GM11168 (cell line): Measurements from ENCODE around the gene TBXAS1.

ENCODE experiments used
- in situ Hi-C: fragments of 300-500 bp; cut with MboI; formaldehyde crosslinking; loops from one replicate; pipeline ENCODE4 v1.12.0; 2022; ENCODE audit warnings: low sequenced_read_pairs; ENCODE audit not compliant: unreplicated experiment

The TBXAS1 gene

DNA sequence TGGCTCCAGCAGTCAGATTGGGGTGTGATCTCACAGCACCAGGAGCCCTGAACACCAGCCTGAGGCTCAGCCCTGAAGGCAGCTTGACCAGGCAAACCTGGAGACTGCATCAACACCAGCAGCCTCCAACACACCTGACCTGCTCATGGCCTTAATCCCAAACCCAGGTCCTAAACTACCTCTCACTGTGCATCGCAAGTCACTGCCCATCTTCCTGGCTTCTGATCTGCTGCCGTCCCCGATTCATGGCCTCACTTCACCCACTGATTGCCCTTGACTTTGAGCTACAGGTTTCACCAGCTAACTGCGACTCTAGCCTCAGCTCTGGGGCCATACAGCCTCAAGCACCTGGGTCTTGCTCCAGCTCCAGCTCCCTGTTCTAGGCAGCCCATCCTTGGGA lies 184.6 kb downstream of the TBXAS1 start:
- in situ Hi-C loops = no loop called here

DNA sequence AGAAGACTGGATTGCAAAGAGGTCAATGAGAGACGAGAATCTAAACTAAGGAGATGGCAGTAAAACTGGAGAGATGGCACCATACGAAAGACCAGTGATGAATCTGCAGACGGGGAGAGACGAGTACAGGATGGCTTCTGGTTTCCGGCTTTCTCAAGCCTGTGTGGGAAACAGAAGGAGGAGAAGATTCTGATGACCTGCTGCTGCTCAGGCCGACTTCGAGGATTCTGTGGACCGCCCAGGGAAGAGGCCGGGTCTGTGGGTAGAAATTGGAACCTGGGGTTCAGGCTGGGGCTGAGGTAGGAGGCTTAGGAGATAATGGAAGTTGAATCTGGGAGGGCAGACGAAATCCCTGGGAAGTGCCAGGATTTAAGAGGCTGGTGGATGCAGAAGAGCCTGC lies 185.1 kb downstream of the TBXAS1 start:
- in situ Hi-C loops = no loop called here

DNA sequence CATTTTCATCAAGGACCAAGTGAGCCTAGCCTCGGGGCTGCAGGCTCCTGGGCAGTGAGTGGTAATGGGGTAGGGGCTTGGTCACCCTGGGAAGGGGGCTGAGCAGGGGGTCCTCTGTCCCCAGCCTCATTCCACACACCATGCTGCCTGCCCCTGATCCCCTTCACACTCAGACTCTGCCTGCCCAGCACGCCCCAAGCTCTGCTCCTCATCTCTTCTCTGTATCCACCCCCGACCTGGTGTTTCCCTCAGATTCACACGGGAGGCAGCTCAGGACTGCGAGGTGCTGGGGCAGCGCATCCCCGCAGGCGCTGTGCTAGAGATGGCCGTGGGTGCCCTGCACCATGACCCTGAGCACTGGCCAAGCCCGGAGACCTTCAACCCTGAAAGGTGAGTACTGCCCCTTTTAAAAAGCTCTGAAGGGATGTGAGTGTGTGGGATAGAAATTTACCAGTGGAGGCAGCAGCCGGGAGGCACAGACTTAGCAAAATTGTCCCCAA lies 186.5 kb downstream of the TBXAS1 start:
- in situ Hi-C loops = no loop called here

DNA sequence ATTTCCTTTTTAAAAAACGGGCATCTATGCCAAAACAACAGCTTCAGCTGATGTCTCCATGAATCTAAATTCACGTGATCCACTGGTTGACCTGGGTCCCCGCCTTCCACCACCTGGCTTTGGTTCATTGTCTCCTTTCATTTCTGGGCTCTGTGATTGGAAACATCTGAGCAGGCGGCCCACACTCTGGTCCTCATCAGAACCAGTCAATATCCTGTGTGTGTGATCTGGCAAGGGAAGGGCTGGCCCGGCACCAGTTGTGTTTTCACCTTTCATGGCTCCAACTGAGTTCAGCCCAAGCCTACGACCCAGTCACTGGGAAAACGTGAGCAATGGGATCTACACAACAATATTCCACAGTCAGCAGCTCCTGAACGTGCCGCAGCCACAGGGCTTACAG lies 187.5 kb downstream of the TBXAS1 start:
- in situ Hi-C loops = no loop called here

DNA sequence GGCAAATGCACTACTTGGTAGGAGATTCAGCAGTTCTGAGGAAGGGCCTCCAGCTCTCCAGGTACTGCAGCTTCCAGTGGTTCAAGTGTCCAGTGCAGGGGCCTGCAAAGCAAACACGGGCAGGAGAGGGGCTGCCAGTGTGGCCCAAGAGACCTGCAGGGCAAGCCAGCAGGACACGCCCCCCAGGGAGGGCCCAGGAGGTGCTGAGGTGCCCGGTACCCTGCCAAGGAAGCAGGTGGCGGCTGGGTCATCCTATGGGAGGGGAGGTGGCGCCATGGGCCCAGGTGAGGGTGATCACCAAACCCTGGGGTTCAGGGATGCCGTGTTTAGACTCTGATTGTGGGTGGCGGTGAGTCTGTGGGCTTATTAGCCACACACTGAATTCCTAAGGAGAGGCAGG lies 188.0 kb downstream of the TBXAS1 start:
- in situ Hi-C loops = no loop called here

DNA sequence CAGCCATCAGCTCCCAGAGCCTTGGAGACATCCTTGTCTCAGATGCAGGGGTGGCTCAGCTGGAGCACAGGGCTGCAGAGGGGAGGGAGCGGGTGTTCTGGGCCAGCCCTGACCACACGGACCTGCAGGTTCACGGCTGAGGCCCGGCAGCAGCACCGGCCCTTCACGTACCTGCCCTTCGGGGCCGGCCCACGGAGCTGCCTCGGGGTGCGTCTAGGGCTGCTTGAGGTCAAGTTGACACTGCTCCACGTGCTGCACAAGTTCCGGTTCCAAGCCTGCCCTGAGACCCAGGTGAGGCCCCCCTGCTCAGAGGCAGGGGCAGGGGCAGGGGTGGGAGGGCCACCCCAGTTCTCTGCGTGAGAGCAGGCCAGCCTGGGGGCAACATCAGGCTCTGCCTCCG lies 188.5 kb downstream of the TBXAS1 start:
- in situ Hi-C loops = no loop called here

DNA sequence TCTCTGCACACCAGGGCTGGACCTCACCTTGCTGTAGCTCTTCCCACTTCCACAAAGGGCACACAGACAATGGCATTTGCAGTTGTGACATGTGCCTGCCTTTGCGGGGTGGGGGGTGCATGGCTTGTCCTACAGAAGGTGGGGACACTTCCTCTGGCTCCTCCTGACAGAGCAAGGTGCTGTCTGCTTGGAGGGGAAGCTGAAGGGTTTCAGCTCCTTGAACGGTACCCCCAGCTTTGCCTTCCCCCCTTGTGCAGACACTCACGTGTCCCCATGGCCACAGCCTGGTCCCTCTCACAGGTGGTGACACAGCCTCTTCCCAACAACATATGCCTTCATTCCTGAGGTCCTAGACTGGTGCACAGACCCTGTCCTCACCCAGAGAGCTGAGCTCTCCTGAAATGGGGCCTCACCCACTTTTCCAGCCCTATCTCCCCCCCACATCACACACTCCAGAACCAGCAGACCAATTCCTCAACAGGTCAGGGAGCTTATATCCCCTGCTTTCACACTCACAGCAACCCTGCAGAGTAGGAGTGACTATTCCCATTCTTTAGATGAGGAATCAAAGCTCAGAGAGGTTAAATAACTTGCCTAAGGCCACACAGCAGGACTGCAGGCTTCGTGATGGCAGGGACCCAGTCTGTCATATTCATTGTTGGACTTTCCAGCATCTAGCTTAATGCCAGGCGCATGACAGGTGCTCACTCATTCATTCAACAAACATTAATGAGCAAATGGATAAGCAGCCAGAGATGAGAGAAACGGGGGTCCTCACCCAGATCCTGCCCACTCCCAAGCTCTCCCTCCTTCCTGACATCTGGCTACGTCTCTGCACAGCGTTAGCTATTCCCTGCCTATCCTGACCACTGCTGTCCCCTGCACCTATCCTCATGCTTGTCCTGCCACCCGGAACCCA lies 189.3 kb downstream of the TBXAS1 start:
- in situ Hi-C loops = no loop called here

DNA sequence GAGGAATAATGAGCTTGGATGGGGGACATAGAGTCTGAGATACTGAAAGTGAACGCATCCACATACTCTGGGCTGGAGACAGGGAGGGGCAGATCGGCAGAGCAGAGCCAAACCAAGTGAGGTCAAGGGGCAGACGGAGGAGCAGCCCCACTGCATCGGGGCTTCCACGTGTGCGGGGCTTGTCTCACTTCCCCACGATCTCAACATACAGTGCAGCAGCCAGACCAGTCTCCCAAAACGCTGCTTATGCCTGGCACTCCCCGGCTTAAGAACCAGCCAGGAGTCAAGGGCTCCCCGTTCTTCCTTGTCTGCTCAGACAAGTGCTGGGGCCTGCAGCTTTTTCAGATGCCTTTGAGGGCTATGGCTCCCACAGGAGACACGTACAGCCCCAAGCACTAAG lies 190.1 kb downstream of the TBXAS1 start:
- in situ Hi-C loops = no loop called here

DNA sequence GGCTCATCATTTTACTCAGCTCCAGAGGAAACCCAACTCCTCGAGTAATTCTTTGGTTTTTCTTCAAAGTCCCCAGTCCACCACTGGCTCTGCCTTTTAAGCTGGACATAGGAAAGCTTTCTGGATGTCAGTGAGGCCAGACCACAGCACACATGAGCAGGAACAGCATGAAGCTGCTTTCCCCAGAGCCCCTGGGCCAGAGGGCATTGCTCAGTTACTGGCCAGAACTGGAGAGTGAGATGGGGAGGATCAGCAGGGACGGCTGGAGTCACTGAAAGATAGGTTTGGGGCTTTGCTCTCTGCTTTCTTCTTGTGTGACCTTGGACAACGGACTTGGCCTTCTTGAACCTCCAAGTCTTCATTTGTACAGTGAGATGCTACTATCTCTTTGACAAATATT lies 190.5 kb downstream of the TBXAS1 start:
- in situ Hi-C loops = no loop called here

DNA sequence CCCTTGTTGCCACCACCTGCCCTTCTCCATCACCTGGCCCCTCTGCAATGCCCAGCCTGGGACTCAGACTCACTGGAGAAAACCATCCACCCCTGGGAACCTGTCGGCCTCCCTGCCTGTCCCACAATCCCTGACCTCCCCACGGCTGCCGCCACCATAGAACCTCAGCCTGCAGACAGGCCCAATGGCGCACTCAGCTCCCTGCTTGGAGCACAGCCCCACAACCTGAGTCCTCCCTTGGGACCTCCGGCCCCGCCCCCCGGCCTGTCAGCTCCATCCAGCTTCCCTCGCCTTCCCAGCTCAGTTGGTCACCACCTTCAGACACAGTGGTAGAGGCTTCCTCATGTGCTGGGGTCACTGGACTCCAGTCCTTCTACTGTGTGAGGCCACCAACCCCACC lies 192.5 kb downstream of the TBXAS1 start:
- in situ Hi-C loops = no loop called here

DNA sequence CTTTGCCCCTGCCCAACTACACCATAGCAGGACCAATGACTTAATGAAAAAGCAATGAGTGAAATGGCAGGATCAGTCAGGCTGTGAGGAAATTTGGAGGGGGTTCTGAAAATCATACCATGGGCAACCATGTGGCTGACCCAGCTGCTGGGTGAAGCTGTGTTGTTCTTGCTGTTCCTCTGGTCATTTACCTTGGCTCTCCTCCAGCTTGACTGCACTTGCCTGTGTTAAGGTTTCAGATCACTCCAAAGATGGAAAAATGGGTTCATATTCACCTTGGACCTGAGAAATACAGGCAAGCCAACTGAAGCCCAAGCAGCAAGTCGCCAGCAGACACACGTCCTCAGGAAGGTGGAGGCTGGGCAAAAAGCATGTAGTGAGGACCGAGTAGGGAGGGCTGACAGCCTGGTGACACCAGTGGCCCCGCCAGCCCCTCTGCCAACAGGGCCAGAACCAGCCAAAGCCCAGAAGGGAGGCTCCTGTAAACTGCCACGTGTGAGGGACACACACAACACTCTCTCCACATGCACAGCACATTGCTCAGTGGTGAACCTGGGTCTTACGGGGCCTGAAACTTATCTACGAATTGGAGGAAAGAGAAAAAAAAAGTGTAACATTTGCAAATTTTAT lies 193.6 kb downstream of the TBXAS1 start:
- in situ Hi-C loops = no loop called here

DNA sequence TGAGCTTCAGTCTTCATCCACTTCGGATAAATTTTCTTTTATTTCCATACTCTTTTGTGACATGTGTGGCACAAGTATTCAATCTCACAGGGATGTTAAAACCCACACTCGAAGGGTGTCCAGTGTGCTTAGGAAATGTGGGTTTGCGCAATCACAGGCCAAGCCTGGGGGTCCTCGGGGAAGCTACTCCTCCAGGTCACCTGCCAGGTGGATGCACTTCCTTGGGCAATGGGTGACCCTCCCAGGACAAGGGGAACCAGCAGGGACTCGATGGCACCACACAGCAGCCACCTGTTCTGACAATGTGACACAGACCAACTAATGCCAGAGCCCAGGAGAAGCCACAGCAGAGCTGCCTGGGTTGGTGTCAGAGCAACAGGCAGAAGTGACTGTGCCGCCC lies 194.7 kb downstream of the TBXAS1 start:
- in situ Hi-C loops = no loop called here

DNA sequence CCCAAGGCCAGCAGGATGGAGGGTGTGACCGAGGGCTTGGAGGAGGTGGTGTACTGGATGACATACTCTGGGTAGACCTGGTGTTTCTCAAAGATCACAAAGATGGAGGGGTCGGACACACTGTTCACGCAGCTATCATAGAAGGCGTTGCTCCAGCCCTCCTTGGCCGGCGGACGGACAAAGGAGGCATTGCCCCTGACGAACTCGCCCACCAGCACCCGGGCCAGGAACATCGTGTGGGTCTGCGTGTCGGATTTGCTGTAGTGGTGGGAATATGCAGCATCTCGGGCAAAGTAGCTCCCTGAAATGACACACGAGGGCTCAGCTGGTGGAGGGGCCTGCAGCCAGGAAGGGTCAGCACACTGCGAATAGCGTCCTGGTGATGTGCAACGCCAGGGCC lies 195.5 kb downstream of the TBXAS1 start:
- in situ Hi-C loops = no loop called here

DNA sequence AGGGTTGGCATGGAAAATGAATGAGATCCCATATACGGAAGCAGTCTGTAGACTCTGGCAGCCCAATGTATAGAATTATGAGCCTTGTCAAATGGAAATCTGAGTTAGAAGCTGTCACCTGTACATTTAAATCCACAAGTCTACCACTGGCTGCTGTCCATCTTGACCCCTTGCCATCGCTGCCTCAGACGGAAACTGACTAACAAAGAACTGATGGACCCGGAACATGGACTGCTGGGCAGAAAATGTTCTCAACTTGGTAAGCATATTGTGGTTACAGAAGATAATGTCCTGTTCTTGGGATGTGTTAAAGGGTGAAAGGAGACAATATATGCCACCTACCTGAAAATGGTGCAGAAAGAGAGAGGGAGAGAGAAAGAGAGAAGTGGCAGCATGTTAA lies 196.2 kb downstream of the TBXAS1 start:
- in situ Hi-C loops = no loop called here

DNA sequence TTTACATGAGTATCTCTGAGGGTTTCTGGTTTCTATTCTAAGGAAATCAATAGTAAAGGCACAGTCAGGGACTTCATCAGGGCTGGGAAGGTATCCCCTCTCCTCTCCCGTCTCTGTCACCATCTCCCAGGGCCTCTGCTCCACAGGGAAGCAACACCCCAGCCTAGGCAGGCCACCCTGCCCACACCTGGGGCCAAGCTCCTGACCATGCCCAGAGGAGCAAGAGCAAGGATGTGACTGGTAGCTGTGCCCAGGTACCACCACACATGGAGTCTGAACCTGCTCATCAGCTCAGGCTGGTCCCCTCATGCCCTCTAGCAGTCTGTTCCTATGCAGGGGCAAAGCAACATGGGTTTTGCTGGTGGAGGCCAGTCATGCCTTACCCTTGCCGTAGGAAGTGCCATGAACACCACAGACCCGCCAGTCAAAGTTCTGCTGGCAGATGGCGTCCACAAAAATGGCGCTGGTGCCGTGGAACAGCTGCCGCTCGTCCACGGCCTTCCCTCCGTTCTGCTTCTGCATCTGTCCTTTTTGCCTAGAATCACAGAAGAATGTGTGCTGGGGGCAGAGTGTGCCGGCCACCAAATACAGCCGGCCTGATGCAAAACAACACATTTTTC lies 196.9 kb downstream of the TBXAS1 start:
- in situ Hi-C loops = no loop called here

DNA sequence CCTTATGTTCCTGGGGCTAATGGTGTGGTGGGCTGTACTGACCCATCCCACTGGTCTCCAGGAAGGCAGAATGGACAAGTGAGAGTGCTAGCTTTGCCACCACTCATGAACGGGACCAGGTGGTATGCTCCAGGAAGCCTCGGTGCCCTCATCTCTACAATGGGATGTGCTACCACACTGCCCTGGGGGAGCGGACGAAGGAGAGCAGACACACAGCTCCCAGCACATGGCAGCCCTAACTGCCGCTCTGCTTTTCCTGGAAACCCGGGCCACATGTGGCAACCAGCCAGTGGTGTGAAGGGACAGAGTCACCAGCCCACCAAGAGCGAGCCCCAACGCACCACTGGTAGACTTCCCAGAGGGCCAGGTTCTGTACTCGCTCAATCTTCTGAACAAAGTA lies 197.9 kb downstream of the TBXAS1 start:
- in situ Hi-C loops = no loop called here

DNA sequence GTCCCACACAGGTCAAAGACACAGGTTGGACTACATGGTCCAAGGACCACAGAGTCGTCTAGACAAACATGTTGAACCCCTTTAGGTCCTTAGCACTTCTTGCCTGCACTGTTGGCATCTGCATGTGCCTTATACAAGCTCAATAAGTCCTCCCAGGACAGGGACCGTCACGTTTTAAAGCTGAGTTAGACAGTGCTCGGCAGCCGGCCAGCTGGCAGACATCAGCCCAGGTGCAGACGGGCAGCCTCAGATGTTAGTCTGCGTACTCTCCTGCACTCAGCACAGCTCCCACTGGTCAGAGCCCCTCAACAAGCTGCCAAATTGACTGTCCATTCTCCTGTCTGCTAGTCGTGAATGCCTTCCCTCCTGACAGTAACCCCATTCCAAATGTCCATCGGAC lies 198.8 kb downstream of the TBXAS1 start:
- in situ Hi-C loops = no loop called here

DNA sequence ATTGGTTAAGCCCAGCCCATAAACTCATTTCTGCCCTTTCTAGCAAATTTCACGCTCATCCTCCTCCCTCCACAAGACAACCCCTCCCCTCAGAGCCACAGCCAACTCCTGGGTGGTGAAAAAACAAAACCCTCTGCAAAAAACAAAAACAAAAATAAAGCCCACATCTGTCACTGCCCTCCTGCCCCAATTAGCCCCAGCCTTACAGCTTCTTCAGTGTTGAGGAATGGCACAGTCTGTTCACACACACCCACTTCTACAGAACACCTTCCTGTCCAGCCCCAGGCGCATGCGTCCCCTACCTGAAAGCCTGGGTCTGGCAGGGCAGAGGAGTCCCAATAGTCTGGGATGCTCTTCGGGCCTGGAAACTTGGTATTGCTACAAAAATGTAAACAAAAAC lies 199.2 kb downstream of the TBXAS1 start:
- in situ Hi-C loops = no loop called here

DNA sequence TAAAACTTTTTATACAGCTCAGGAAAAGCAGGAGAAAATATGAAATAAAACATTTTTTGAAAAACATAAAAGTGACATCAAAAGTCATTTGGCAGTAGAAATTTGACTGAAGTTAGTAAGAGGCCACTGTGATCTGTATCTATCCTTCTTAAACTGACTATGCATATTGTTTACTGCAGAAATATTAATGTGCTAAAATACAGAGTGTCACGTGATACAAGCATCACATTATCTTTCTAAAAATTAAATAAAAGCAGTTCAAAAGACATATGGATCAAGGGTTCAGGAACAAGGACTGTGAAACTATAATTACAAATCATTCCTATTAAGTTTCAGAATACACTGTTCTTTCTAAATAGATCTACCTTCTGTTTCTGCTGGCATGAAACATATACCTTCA lies 200.0 kb downstream of the TBXAS1 start:
- in situ Hi-C loops = no loop called here

DNA sequence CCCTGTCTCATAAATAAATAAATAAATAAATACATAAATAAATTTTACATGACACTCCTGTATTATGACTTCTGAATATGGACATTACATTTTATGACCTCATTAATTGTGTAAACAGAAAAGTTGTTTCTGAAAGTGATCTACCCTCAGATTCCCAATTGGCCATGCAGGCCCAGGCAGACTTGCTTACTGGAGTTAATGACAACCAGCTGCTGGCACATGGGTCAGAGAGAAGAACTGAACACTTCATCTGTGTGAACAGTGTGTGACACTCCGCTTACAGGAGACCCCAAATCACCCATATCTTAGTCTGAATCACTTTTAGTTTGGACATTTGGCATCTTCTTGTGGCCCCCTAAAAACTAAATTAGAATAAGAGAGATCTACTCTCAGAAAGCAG lies 202.3 kb downstream of the TBXAS1 start:
- in situ Hi-C loops = no loop called here

DNA sequence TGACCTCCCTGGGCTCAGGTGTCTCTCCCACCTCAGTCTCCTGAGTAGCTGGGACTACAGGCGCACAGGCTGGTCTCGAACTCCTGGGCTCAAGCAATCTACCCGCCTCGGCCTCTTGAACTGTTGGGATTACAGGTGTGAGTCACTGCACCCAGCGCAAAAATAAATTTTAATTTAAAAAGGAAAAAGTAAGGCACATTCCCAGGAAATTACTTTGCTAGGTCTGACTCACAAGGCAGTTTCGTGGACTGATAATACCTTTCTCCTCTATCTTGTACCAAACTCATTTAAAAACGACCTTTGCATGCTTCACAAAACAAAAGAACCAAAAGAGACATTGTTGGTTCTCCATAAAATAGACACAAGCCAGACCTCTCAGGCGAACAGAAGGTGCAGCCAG lies 204.0 kb downstream of the TBXAS1 start:
- in situ Hi-C loops = no loop called here
